Central memory CD8-positive, alpha-beta T cell (primary cell): ENCODE data around the gene ITPA.

ENCODE experiments used
- ATAC-seq: fragments of 150-1000 bp; cut with Tn5 transposase; replicated peaks from 2 replicates; pipeline ENCODE4 v1.10.0; 2022; ENCODE audit warnings: mild to moderate bottlenecking, moderate FRiP score, moderate number of reproducible peaks; ENCODE audit not compliant: poor library complexity, severe bottlenecking; ENCODE audit errors: extremely low read depth
- DNase-seq, 2 donors: peaks; one replicate each; pipeline ENCODE4 v3.0.0; 2021; ENCODE audit warnings: low spot score in 2 of 2
- H3K27ac Mint-ChIP-seq: one replicate; pipeline ENCODE4 v1.8.0; 2022; ENCODE audit warnings: low read depth, mild to moderate bottlenecking, moderate library complexity, mixed read lengths
- H3K27me3 Mint-ChIP-seq: one replicate; pipeline ENCODE4 v1.8.0; 2022; ENCODE audit warnings: mixed read lengths
- H3K36me3 Mint-ChIP-seq: one replicate; pipeline ENCODE4 v1.8.0; 2022; ENCODE audit warnings: mild to moderate bottlenecking, moderate library complexity, mixed read lengths; ENCODE audit not compliant: insufficient read depth
- H3K4me1 Mint-ChIP-seq: one replicate; pipeline ENCODE4 v1.8.0; 2022; ENCODE audit warnings: mixed read lengths
- H3K4me3 Mint-ChIP-seq: one replicate; pipeline ENCODE4 v1.8.0; 2022; ENCODE audit warnings: mild to moderate bottlenecking, moderate library complexity, mixed read lengths
- H3K9me3 Mint-ChIP-seq: one replicate; pipeline ENCODE4 v1.8.0; 2022; ENCODE audit warnings: mixed read lengths

ITPA gene

DNA sequence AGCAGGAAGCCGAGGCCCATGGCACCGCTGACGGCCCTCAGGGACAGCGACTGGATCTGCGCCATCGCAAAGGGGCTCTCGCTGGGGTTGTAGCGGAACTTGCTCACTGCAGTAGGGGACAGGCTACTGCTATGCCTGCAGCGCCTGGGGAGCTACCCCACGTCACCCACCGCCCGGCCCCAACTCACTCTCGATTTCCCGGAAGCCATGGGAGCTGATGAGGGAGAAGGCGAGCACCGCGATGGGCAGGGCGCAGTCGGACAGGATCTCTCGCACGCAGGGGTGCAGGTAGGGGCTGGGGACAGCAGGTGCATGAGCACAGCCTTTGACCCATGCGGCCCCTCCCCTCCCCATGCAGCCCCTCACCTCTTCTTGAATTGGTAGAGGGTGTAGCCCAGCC is 19.9 kb downstream of the ITPA start:
- no peak for ATAC-seq
- Mint-ChIP-seq H3K4me3 (no peak overlapping the region), H3K36me3 (no peaks in the 10 kb centered on the region), H3K27ac (no peak overlapping the region), H3K9me3 (no peaks in the 10 kb centered on the region), H3K4me1 (no peaks in the 10 kb centered on the region), H3K27me3 (no peaks in the 10 kb centered on the region)
- no peak for DNase-seq

DNA sequence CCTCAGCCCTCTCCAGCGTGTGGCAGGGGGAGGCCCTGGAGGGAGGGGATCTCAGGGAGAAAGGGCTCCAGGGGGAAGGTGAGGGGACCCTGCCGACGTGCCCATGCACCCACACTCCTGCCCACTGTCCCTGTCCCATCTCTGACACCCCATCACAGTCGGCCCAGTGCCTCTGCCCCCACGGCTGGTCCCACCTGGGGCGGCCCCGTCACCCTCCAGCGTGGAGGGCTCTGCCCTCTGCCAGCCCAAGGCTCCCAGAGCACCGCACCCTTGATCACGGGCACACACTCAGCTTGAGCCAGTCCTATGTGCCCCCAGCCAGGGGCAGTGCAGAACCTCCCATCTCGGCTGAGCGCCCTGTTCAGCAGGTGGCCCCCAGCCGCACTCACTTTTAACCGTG is 20.5 kb downstream of the ITPA start:
- Mint-ChIP-seq H3K4me3 (no peak overlapping the region), H3K27me3 (peaks cover under 1% of the 10 kb centered on the region), H3K4me1 (no peaks in the 10 kb centered on the region), H3K27ac (no peak overlapping the region), H3K9me3 (no peaks in the 10 kb centered on the region), H3K36me3 (no peaks in the 10 kb centered on the region)
- DNase-seq (no peak), ATAC-seq (no peak)

DNA sequence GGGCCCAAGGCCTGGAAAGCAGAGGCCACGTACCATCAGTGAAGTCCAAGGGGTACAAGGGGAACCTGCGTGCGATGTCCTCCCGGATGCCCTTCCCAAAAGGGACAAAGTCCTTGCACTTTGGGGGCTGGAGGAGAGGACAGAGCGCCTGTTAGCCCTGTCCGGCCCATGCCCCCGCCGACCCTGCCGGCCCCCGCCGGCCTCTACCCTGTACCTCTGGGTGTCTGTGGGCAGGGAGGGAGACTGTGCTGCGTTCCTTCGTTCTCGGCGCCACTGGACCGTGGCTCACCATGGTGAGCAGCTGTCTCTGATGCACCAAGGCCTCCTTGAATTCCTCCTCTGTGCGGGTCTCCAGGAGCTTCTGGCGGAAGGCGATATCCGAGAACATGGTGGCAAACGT is 21.8 kb downstream of the ITPA start:
- Mint-ChIP-seq H3K27ac (no peak overlapping the region), H3K9me3 (no peaks in the 10 kb centered on the region), H3K4me1 (no peaks in the 10 kb centered on the region), H3K4me3 (no peak overlapping the region), H3K27me3 (peaks cover 14% of the 10 kb centered on the region), H3K36me3 (peaks cover under 1% of the 10 kb centered on the region)
- DNase-seq (no peak), ATAC-seq (no peak)

DNA sequence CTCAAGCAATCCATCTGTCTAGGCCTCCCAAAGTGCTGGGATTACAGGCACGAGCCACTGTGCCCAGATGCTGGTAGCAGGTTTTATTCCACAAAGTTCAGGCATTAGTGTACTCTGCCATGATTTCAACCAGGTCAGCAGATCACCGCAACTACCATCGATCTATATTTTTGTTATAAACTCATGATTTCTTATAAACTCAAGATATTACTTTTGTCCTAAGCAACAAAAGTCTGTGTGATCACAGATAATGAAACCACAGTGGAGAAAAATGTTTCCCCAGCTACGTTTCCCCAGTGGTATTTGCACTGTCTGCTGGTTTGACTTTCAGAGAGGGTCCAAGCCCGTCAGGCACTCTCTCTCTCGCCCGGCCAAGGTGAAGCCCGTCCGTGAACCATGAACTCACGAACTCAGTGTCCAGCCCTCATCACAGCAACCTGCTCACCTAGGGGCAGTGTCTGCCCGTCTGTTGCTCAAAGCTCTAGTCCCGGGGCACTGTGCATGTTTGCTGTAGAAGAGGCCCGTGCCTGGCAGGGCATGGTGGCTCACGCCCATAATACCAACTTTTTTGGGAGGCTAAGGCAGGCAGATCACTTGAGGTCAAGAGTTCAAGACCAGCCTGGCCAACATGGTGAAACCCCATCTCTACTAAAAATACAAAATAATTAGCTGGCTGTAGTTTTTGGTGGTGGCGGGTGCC is 22.7 kb downstream of the ITPA start:
- H3K36me3 Mint-ChIP-seq, result peaks cover 2% of the 10 kb centered on the region
- ATAC-seq (no peak), DNase-seq (no peak)
- H3K4me3 Mint-ChIP-seq, result no peak overlapping the region
- H3K9me3 Mint-ChIP-seq, result no peaks in the 10 kb centered on the region
- H3K27ac Mint-ChIP-seq, result no peak overlapping the region
- peaks cover 23% of the 10 kb centered on the region for H3K27me3 Mint-ChIP-seq
- H3K4me1 Mint-ChIP-seq, result no peaks in the 10 kb centered on the region

DNA sequence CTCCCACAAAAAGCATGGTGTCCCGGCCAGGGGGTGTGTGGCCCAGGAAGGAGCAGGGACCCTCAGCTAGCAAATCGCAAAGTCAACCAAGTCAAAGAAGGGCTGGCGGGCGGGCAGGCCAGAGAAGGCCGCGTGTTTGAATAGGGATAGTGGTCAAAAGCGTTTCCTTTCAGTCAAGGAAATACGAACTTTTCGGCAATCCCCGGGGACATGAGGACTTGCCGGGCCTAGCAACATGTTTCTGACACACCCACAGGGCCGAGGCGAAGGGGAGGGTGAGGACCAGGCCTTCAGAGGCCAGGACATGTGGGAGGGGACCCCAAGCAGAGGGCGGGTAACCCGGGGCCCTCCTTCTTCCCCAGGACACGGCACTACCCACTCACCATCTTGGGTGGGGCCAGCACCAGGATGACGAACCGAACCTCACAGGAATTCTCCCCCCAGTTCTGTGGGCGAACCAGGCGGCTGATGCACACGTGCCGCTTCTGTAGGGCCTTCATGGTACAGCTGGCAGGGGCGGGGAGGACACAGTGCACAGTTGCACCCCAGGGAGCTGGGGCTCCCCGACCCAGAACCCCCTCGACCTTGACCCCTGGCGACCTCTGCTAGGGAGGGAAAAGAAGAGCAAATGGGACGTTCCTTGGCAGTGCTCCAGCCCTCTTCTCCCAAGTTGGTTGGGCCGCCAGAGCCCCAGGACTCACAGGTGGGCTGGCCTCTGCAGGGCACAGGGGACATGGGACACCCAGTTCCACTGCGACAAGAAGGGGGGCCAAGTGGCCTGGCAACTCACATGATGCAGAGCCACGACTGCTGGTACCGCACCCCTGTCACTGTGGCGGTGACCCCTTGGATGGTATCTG is 24.1 kb downstream of the ITPA start:
- no peak overlapping the region for H3K4me3 Mint-ChIP-seq
- no peak for DNase-seq
- ATAC-seq, result no peak
- no peak overlapping the region for H3K27ac Mint-ChIP-seq
- peaks cover 5% of the 10 kb centered on the region for H3K4me1 Mint-ChIP-seq
- peaks cover 32% of the 10 kb centered on the region for H3K27me3 Mint-ChIP-seq
- H3K36me3 Mint-ChIP-seq, result peaks cover 4% of the 10 kb centered on the region
- H3K9me3 Mint-ChIP-seq, result no peaks in the 10 kb centered on the region

DNA sequence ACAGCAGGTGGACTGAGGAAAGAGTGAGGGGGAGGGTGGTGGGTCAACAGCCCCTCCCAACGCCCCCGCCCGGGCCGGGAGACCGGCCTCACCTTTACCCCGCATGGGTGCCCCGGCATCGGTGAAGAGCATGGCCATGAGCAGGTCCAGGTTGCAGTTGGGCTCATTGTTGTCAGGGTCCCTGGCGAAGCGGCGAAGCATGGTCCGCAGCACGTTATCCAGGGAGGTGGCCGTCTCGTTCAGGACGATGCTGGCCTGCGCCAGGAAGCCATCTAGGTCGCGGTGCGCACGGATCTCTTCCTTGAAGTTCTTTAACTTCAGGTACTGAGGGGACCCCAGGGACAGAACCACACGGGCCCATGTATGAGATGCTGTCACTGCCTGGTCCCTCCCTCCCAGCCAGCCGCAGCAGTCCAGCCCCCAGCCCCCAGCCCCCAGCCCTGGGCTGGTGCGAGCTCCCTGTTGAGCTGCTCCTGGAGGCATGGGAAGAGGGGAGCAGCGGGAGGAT is 24.7 kb downstream of the ITPA start:
- Mint-ChIP-seq H3K27ac (no peak overlapping the region), H3K27me3 (peaks cover 32% of the 10 kb centered on the region), H3K4me1 (peaks cover 5% of the 10 kb centered on the region), H3K36me3 (peaks cover 4% of the 10 kb centered on the region), H3K9me3 (no peaks in the 10 kb centered on the region), H3K4me3 (no peak overlapping the region)
- no peak for DNase-seq
- ATAC-seq, result no peak

DNA sequence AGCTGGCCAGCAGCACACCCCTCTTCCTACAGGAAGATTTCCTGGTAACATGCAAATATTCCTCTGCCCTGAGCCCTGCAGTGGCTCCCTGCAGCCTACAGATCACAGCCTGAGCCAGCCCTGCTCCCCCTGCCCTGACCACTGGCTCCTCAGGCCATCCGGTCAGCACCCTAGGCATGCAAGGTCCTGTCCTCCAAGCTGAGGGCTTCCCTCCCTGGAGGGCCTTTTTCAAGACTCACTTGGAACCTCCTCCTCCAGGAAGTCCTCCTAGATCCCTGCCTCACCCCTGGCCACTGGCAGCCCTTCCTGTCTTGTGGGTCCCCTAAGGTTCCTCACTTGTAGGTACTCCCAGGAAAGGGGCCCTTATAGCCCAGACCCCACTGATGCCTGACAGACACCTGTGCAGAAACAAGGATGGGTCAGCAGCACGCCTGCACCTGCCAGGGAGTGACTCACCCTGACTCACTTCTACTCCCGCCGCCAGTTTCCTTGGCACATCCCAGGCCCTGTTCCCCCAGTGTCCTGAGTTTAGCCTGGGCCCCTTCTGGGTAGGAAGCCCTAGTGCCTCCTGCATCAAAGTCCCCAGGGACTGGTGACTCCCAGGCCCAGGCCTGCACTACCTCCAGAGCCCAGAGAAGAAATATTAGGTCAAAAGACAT is 26.5 kb downstream of the ITPA start:
- H3K4me3 Mint-ChIP-seq, result no peak overlapping the region
- H3K9me3 Mint-ChIP-seq, result no peaks in the 10 kb centered on the region
- H3K4me1 Mint-ChIP-seq, result peaks cover 12% of the 10 kb centered on the region
- DNase-seq, result no peak
- no peak overlapping the region for H3K27ac Mint-ChIP-seq
- ATAC-seq, result no peak
- peaks cover 4% of the 10 kb centered on the region for H3K36me3 Mint-ChIP-seq
- peaks cover 47% of the 10 kb centered on the region for H3K27me3 Mint-ChIP-seq

DNA sequence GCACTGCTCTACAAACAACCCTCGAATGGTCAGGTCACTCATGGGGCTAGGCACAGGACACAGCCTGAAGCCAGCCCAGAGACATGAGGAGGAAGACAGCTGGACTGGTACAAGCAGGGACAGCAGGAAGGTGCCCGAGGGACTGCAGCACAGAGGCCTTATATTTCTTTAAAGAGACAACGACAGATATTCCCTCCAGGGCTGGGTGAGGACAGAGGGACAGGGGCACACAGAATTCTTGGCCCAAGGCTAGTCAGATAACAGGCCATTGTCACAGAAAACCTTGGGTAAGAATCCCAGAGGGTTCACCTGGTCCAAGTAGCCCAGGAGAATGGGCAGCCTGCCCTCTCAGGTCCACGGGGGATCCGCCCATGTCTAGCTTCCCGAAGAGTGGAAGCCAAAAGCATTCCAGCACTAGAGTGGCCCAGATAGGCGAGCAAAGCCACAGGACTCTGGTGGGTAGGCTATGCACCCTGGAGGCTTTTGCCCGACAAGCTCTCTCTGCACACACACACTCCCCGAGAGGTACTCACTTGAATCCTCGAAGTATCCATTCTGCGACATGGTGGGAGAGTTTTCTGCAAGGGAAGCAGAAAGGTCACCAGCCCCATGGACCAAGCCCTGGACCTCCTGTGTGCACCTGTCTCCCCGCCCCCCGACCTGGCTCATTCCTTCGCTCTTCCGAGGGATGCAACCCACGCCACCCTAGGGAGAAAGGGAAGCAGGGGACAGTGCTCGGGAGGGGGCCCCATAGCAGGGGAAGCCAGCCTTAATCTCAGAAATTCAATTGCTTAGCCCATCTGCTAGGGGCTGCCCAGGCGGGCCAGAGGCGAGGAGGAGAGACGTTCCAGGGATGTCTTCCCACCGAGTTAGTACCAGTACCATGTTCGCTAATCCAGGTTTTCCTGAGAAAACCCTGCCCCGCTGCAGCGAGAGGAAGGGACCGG is 28.0 kb downstream of the ITPA start:
- Mint-ChIP-seq H3K27me3 (peaks cover 62% of the 10 kb centered on the region), H3K36me3 (peaks cover 6% of the 10 kb centered on the region), H3K4me1 (peaks cover 12% of the 10 kb centered on the region), H3K27ac (no peak overlapping the region), H3K9me3 (no peaks in the 10 kb centered on the region), H3K4me3 (peak overlapping the region; percentile 71)
- DNase-seq (no peak), ATAC-seq (no peak)

DNA sequence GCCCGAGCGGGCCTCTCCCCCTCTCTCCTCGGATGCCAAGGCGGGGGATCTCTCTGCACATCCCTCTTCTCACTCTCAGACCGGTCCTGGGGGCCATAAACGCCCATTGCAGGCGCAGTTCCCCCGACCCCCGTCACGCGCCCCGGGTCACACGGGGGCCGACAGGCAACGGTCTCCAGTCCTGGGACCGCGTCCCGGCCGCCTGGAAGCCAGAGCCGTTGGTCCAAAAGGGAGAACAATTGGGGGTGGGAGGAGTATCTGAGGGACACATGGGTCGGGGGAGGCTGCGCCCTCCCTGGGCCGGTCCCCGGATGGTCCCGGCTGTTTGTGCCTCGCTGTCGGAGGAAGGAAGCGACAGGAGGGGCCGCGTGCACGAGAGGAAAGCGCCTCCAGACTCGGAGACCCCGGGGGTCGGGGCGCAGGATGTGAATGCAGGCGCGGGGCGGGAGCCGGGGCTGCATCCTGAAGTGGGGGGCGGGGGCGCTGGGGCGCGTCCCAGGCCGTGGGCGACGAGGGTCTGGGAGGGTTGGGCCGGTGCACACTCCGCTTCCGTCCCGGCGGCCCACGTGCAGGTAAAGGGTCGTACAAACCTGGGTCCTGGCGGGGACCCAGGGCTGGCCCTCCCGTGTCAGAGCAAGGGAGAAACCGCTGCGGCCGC is 28.8 kb downstream of the ITPA start:
- peak overlapping the region; percentile 71 for H3K4me3 Mint-ChIP-seq
- ATAC-seq, result peak; percentile 15
- H3K4me1 Mint-ChIP-seq, result peaks cover 12% of the 10 kb centered on the region
- H3K36me3 Mint-ChIP-seq, result peaks cover 6% of the 10 kb centered on the region
- peaks cover 64% of the 10 kb centered on the region for H3K27me3 Mint-ChIP-seq
- no peak for DNase-seq
- no peak overlapping the region for H3K27ac Mint-ChIP-seq
- no peaks in the 10 kb centered on the region for H3K9me3 Mint-ChIP-seq

DNA sequence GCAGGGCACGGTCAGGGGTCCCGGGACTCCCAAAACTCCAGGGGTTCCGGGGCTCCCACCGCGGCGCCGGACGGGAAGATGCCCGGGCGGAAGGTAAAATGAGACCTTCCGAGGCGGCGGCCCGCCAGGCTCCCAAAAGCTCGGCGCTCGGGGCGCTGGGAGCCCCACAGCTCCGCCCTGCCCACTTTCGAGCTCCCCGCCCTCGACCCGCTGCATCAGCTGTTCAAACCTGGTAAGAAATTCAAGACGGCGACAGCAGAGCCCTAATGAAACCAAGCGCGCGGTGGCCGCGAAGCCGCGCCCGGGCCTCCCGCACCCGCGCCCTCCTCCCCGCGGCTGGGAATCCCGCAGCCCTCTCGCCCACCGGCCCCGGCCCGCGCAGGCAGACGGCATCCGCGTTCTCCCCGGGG is 29.3 kb downstream of the ITPA start:
- H3K9me3 Mint-ChIP-seq, result no peaks in the 10 kb centered on the region
- no peak overlapping the region for H3K27ac Mint-ChIP-seq
- H3K27me3 Mint-ChIP-seq, result peaks cover 66% of the 10 kb centered on the region
- DNase-seq, result peak in 1 of 2 donors; percentile 16
- peak overlapping the region; percentile 71 for H3K4me3 Mint-ChIP-seq
- H3K4me1 Mint-ChIP-seq, result peaks cover 12% of the 10 kb centered on the region
- ATAC-seq, result peak; percentile 71
- H3K36me3 Mint-ChIP-seq, result peaks cover 6% of the 10 kb centered on the region

DNA sequence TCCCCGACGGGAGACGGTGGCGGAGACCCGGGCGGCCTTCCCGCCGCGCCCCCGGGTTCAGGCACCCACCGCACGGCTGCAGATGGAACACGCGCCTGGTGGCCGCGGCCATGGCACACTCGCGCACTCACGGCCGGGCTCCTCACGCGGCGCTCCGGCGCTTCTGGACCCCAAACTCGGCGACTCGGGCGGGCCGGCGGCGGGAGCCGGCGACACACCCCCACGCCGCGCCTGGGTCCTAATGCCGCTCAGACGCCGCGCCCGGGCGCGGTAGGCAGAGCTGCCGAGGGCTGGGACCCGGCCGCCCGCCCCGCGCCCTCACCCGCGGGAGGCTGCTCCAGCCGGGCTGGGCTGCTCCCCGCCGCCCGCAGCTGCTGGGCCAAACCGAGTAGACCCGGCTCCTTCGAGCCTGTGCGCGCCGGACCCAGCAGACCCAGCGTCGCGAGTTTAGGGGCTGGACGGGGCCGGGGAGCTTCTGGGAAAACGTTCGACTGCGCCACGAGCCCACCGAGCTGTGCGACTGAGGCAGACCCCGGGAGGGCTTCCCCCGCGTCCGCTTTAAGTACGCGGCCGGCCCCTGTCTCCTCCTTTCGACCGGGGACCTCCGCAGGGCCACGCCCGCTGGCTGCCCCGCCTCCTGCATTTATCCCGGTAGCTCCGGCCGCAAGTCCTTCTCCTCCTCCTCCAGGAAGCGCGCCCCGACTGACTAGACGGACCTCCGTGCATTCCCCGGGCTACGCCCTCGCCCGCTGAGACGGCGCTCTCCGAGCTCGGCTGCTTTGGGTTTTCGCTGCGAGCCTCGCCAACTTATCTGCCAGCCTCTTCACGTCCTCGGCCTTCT is 29.9 kb downstream of the ITPA start, which contains the start of gene SLC4A11:
TSS of gene SLC4A11 (minus strand) at position 165 of the 841 bp plus-strand sequence. CDS start at position 112, 53 bp downstream.
- Mint-ChIP-seq H3K27me3 (peaks cover 72% of the 10 kb centered on the region), H3K27ac (no peak within 1 kb of the TSS), H3K9me3 (no peaks in the 10 kb centered on the region), H3K4me1 (peaks cover 12% of the 10 kb centered on the region), H3K4me3 (peak within 1 kb of the TSS; percentile 93), H3K36me3 (peaks cover 6% of the 10 kb centered on the region)
- DNase-seq, result no peak
- ATAC-seq, result peak; percentile 58
